ENCODE measurements around the gene GPS1.

GPS1 gene

GRCh38 chr17:82045936-82046484 is 5.7 kb upstream of the GPS1 start:
- no peak for DNase-seq (ENCODE audit: low read depth)

GRCh38 chr17:82046903-82047302 is 4.8 kb upstream of the GPS1 start:
- no peak for DNase-seq (ENCODE audit: low read depth)

GRCh38 chr17:82047379-82047778 is 4.3 kb upstream of the GPS1 start:
- DNase-seq (ENCODE audit: low read depth) = no peak

GRCh38 chr17:82047914-82048570 is 3.7 kb upstream of the GPS1 start:
- DNase-seq (ENCODE audit: low read depth) = no peak

- no peak for DNase-seq (ENCODE audit: low read depth)
Measured at GRCh38 chr17:82048571-82048971, 3.1 kb upstream of the GPS1 start.

- no peak for DNase-seq (ENCODE audit: low read depth)
Measured at GRCh38 chr17:82049106-82049505, 2.6 kb upstream of the GPS1 start.

GRCh38 chr17:82049521-82049971 is 2.2 kb upstream of the GPS1 start:
- DNase-seq (ENCODE audit: low read depth) = no peak

GRCh38 chr17:82050152-82050760 is 1.4 kb upstream of the GPS1 start:
- DNase-seq (ENCODE audit: low read depth) = no peak

- no peak for DNase-seq (ENCODE audit: low read depth)
Measured at GRCh38 chr17:82050761-82051641, 697 bp upstream of the GPS1 start.

- no peak for DNase-seq (ENCODE audit: low read depth)
Measured at GRCh38 chr17:82052638-82053059, 951 bp downstream of the GPS1 start.

- DNase-seq (ENCODE audit: low read depth) = no peak
Measured at GRCh38 chr17:82053130-82053529, 1.4 kb downstream of the GPS1 start.

- no peak for DNase-seq (ENCODE audit: low read depth)
Measured at GRCh38 chr17:82053556-82054263, 2.0 kb downstream of the GPS1 start.

- DNase-seq (ENCODE audit: low read depth) = no peak
Measured at GRCh38 chr17:82054351-82055022, 2.8 kb downstream of the GPS1 start.

- no peak for DNase-seq (ENCODE audit: low read depth)
Measured at GRCh38 chr17:82055023-82055964, 3.6 kb downstream of the GPS1 start.

GRCh38 chr17:82055965-82056728 is 4.4 kb downstream of the GPS1 start:
- DNase-seq (ENCODE audit: low read depth) = no peak

GRCh38 chr17:82056729-82057621 is 5.3 kb downstream of the GPS1 start:
- no peak for DNase-seq (ENCODE audit: low read depth)

- no peak for DNase-seq (ENCODE audit: low read depth)
Measured at GRCh38 chr17:82058230-82058854, 6.6 kb downstream of the GPS1 start.

- no peak for DNase-seq (ENCODE audit: low read depth)
Measured at GRCh38 chr17:82058855-82059249, 7.2 kb downstream of the GPS1 start.

All from HS-5 (cell line).